Uterus (tissue), 2 donors: ENCODE data around the gene DAND5.

Experiments
- POLR2A ChIP-seq, 2 donors: fragments of 450-650 bp; IDR thresholded peaks; one replicate each; pipeline ENCODE4 v1.6.1; 2016; ENCODE audit warnings: antibody characterized with exemption in 2 of 2, mild to moderate bottlenecking in 1 of 2, moderate library complexity in 1 of 2
- TF ChIP-seq, protein P1 (sequence below), 4 experiments: fragments of 200-600 bp in 2 of 4; fragments of 450-650 bp in 2 of 4; sonication (generic) in 2 of 4; IDR thresholded peaks; one replicate each; pipeline ENCODE4 v1.5.1; 2016 to 2019; ENCODE audit warnings: antibody characterized with exemption in 4 of 4, mild to moderate bottlenecking in 2 of 4, moderate library complexity in 1 of 4

DNA sequence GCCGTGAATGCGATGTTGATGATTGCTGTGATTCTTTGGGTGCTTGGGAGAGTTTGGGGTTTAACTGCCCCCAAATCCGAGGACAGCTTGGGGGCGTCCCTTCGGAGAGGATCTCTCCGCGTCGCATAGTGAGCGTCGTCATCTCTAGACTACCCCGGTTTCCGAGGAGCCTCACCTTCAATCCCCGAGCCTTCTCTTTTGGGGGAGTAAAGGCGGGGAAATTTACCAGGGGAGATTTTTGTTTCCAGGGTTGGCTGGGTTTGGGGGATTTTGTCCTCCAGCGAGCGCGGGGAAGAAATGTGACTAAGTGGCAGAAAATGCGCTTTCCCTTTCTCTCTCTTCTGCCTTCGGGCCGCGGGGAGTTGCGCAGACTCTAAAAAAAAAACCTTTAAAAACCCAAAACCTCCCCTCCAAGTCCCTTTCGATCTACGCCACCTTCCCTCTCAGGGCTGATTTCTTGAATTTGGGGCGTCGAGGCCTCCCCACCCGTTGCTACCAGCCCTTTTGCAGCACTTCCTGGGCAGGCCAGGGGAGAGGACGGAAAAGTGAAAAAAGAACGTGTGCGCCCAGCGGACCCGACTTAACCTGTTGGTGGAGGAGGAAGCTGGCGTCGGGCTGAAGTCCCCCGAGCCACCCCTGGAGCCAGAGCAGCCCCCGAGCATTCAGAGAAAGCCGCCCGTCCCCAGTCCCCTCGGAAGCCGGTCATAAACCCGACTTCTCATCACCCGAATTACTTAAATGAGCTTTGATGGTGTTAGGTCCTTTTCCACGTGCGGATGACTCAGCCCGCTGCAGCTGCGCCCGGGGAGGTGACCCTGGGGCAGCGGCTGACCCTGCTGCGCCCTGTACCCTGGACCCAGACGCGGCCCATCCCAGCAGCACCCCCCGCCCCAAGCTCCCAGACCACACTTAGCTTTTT, 43.6 kb downstream of the DAND5 start:
- TF ChIP-seq, protein P1, sequence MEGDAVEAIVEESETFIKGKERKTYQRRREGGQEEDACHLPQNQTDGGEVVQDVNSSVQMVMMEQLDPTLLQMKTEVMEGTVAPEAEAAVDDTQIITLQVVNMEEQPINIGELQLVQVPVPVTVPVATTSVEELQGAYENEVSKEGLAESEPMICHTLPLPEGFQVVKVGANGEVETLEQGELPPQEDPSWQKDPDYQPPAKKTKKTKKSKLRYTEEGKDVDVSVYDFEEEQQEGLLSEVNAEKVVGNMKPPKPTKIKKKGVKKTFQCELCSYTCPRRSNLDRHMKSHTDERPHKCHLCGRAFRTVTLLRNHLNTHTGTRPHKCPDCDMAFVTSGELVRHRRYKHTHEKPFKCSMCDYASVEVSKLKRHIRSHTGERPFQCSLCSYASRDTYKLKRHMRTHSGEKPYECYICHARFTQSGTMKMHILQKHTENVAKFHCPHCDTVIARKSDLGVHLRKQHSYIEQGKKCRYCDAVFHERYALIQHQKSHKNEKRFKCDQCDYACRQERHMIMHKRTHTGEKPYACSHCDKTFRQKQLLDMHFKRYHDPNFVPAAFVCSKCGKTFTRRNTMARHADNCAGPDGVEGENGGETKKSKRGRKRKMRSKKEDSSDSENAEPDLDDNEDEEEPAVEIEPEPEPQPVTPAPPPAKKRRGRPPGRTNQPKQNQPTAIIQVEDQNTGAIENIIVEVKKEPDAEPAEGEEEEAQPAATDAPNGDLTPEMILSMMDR (IDR thresholded peaks at IDR 0.05), result peak in 1 of 4 experiments; percentile 2
- TF ChIP-seq POLR2A (IDR thresholded peaks at IDR 0.05), result peak in 1 of 2 donors; percentile 29
